GM12878 (cell line): ENCODE measurements around the gene IBTK. TPM values are rescaled to one million over a fixed set of nuclear protein-coding genes. Genes with fewer than 3 reads are reported as not detected.
A peak's percentile ranks its signal among the peaks of the same experiment; 100 is the strongest.

Source experiments
- ATF2 ChIP-seq: IDR thresholded peaks from 2 replicates; pipeline ENCODE4 v1.6.1; 2012; ENCODE audit warnings: low read length, inconsistent platforms
- ATF7 ChIP-seq: fragments of 450-650 bp; IDR thresholded peaks from 2 replicates; pipeline ENCODE4 v1.6.1; 2016; ENCODE audit warnings: low read depth, mild to moderate bottlenecking
- CTCF ChIP-seq, 3 experiments: IDR thresholded peaks in 2 of 3; conservative IDR thresholded peaks in 1 of 3; 2 replicates each; pipeline ENCODE4 v1.5.1; 2011; ENCODE audit warnings: low read depth in 3 of 3, low read length in 3 of 3, mild to moderate bottlenecking in 3 of 3, control low read depth in 2 of 3, moderate library complexity in 2 of 3, inconsistent platforms in 1 of 3, mixed read lengths in 1 of 3; ENCODE audit not compliant: control insufficient read depth in 2 of 3, insufficient read depth in 1 of 3; ENCODE audit errors: extremely low read depth in 1 of 3
- ESRRA ChIP-seq: IDR thresholded peaks from 2 replicates; pipeline ENCODE4 v1.6.1; 2012; ENCODE audit warnings: mild to moderate bottlenecking, low read length, improper control_type of control experiment
- MLLT1 ChIP-seq: fragments of 450-650 bp; IDR thresholded peaks from 2 replicates; pipeline ENCODE4 v1.6.1; 2016; ENCODE audit warnings: mild to moderate bottlenecking
- MTA2 ChIP-seq: fragments of 450-650 bp; IDR thresholded peaks from 2 replicates; pipeline ENCODE4 v1.6.1; 2016; ENCODE audit warnings: low read depth, mild to moderate bottlenecking, moderate library complexity
- NBN ChIP-seq: fragments of 450-650 bp; IDR thresholded peaks from 2 replicates; pipeline ENCODE4 v1.6.1; 2016
- NFYB ChIP-seq: IDR thresholded peaks from 2 replicates; pipeline ENCODE4 v1.6.1; 2011; ENCODE audit warnings: low read depth, mild to moderate bottlenecking, low read length, improper control_type of control experiment, moderate library complexity; ENCODE audit not compliant: insufficient read depth
- PRDM15 ChIP-seq: fragments of 450-650 bp; formaldehyde crosslinking; IDR thresholded peaks from 2 replicates; pipeline ENCODE4 v1.4.0; 2020; ENCODE audit warnings: mild to moderate bottlenecking, moderate library complexity
- SMAD5 ChIP-seq: IDR thresholded peaks from 2 replicates; pipeline ENCODE4 v1.6.1; 2016; ENCODE audit warnings: antibody characterized with exemption, low read depth
- TCF7 ChIP-seq: IDR thresholded peaks from 2 replicates; pipeline ENCODE4 v1.6.1; 2014; ENCODE audit warnings: antibody characterized with exemption, borderline replicate concordance
- ZBTB33 ChIP-seq: fragments of 450-650 bp; IDR thresholded peaks from 2 replicates; pipeline ENCODE4 v1.6.1; 2017; ENCODE audit warnings: mild to moderate bottlenecking
- ZBTB40 ChIP-seq: fragments of 450-650 bp; IDR thresholded peaks from 2 replicates; pipeline ENCODE4 v1.6.1; 2016; ENCODE audit warnings: mild to moderate bottlenecking, moderate library complexity, borderline replicate concordance
- polyA plus RNA-seq, 11 experiments: library from polyadenylated mRNA; depleted of rRNA in 4 of 11; unstranded in 6 of 11; stranded (reverse) in 5 of 11; fragments of >200 nt; fragmentation: Nextera tagmentation in 4 of 11; fragmentation: Illumina TruSeq in 1 of 11; extraction: Ambion mirVana in 4 of 11; extraction: Trizol in 1 of 11; gene quantifications; 1 replicate in 1 of 11; 2 replicates in 10 of 11; pipeline versions ENCODE4 v1.2.1 to v1.2.3, GENCODE V29; 2011 to 2016; ENCODE audit warnings: inconsistent platforms in 2 of 11, missing spikeins in 2 of 11, low read depth in 1 of 11
- total RNA-seq, 4 experiments: library from RNA; depleted of rRNA in 3 of 4; stranded (reverse); fragments of >200 nt in 3 of 4; fragmentation: Illumina TruSeq in 1 of 4; extraction: Trizol in 1 of 4; gene quantifications; 2 replicates each; pipeline versions ENCODE4 v1.2.1 to v1.2.3, GENCODE V29; 2013 to 2021

The IBTK gene
- total and polyA plus RNA-seq, 10 of the 15 experiments (the other 5 are each of a cell fraction or from before 2014, with no cell fraction given) = 12.0 to 32.1 (median 20.9) TPM

- TF ChIP-seq ZBTB40 = peak; percentile 25; the same call in 1 of the 2 replicates
- TF ChIP-seq NFYB = peak; percentile 87
- TF ChIP-seq CTCF (IDR thresholded peaks at IDR 0.05 in 2 of 3, conservative IDR thresholded peaks at IDR 0.05 in 1 of 3; ENCODE audit: control insufficient read depth in 2 of 3, extremely low read depth in 1 of 3, insufficient read depth in 1 of 3, low read depth in 3 of 3, low read length in 3 of 3) = no peak
- no peak for TF ChIP-seq NBN
- TF ChIP-seq MLLT1 = peak; percentile 67
- TF ChIP-seq ZBTB33 = no peak
- TF ChIP-seq SMAD5 = no peak
- no peak for TF ChIP-seq MTA2
- no peak for TF ChIP-seq PRDM15 (CRISPR knock-in tag)
- 0 out of 2 replicates have a peak, but pooled peaks have one; percentile 42 for TF ChIP-seq ESRRA
- TF ChIP-seq ATF7 = 0 out of 2 replicates have a peak, but pooled peaks have one; percentile 2
- no peak for TF ChIP-seq TCF7
- TF ChIP-seq ATF2 = no peak
Observed at GRCh38 chr6:82247505-82248272, at the start of gene IBTK (continued).
